HEK293 (cell line): ENCODE results near the gene GRHL3.

ENCODE experiments used
- FEZF1 ChIP-seq: fragments of 450-650 bp; formaldehyde crosslinking; IDR thresholded peaks from 2 replicates; pipeline ENCODE4 v1.5.1; 2016; ENCODE audit warnings: missing biosample characterization, missing genetic modification characterization
- KLF1 ChIP-seq: fragments of 450-650 bp; formaldehyde crosslinking; IDR thresholded peaks from 2 replicates; pipeline ENCODE4 v1.5.1; 2016; ENCODE audit warnings: missing biosample characterization, missing genetic modification characterization
- ZBTB7A ChIP-seq: fragments of 450-650 bp; formaldehyde crosslinking; IDR thresholded peaks from 2 replicates; pipeline ENCODE4 v1.5.1; 2016; ENCODE audit warnings: low read depth, missing biosample characterization, missing genetic modification characterization
- ZNF214 ChIP-seq: fragments of 450-650 bp; formaldehyde crosslinking; IDR thresholded peaks from 2 replicates; pipeline ENCODE4 v1.5.1; 2017; ENCODE audit warnings: missing biosample characterization, mild to moderate bottlenecking, missing genetic modification characterization, borderline replicate concordance
- ZNF274 ChIP-seq, 2 experiments: fragments of 200-500 bp in 1 of 2; fragments of 450-650 bp in 1 of 2; sonication (Bioruptor generic) in 1 of 2; formaldehyde crosslinking in 1 of 2; IDR thresholded peaks; 2 replicates each; pipeline versions ENCODE4 v1.5.1 to v1.6.1; 2014 to 2016; ENCODE audit warnings: borderline replicate concordance in 1 of 2, inconsistent platforms in 1 of 2, low read length in 1 of 2, missing biosample characterization in 1 of 2, missing genetic modification characterization in 1 of 2
- ZNF404 ChIP-seq: fragments of 450-650 bp; formaldehyde crosslinking; IDR thresholded peaks from 2 replicates; pipeline ENCODE4 v1.5.1; 2017; ENCODE audit warnings: missing biosample characterization, missing genetic modification characterization
- ZNF664 ChIP-seq: fragments of 450-650 bp; formaldehyde crosslinking; IDR thresholded peaks from 2 replicates; pipeline ENCODE4 v1.5.1; 2016; ENCODE audit warnings: missing biosample characterization, missing genetic modification characterization
- TF ChIP-seq, protein P1 (sequence below): fragments of 450-650 bp; formaldehyde crosslinking; IDR thresholded peaks from 2 replicates; pipeline ENCODE4 v1.5.1; 2017; ENCODE audit warnings: missing biosample characterization, missing genetic modification characterization
- TF ChIP-seq, protein P2 (sequence below): fragments of 450-650 bp; formaldehyde crosslinking; IDR thresholded peaks from 2 replicates; pipeline ENCODE4 v1.5.1; 2016; ENCODE audit warnings: missing biosample characterization, missing genetic modification characterization
- TF ChIP-seq, protein P3 (sequence below): fragments of 450-650 bp; formaldehyde crosslinking; IDR thresholded peaks from 2 replicates; pipeline ENCODE4 v1.5.1; 2016; ENCODE audit warnings: missing biosample characterization, missing genetic modification characterization

DNA sequence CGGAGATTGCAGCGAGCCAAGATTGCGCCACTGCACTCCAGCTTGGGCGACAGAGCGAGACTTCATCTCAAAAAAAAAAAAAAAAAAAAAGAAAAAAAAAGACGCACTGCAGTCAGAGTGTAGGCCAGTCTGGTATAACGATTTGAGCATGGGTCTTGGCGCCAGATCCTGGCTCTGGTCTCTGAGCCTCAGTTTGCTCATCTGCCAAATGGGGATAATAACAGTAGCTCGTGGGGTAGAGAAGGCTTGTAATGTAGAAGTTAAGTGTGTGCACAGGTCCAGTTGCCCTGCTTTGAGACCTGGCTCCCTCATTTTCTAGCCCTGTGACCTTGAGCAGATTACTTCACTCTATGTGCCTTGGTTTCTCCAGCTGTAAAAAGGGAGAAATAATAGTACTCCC is 26.3 kb upstream of the GRHL3 start:
- TF ChIP-seq, protein P1, sequence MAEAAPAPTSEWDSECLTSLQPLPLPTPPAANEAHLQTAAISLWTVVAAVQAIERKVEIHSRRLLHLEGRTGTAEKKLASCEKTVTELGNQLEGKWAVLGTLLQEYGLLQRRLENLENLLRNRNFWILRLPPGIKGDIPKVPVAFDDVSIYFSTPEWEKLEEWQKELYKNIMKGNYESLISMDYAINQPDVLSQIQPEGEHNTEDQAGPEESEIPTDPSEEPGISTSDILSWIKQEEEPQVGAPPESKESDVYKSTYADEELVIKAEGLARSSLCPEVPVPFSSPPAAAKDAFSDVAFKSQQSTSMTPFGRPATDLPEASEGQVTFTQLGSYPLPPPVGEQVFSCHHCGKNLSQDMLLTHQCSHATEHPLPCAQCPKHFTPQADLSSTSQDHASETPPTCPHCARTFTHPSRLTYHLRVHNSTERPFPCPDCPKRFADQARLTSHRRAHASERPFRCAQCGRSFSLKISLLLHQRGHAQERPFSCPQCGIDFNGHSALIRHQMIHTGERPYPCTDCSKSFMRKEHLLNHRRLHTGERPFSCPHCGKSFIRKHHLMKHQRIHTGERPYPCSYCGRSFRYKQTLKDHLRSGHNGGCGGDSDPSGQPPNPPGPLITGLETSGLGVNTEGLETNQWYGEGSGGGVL (tag by site-specific recombination) = no peak
- TF ChIP-seq ZNF274 (IDR thresholded peaks at IDR 0.05; ENCODE audit: low read length) = no peak
- no peak for TF ChIP-seq ZNF274 (tag by site-specific recombination; IDR thresholded peaks at IDR 0.05; ENCODE audit: borderline replicate concordance)
- no peak for TF ChIP-seq ZNF214 (tag by site-specific recombination)
- TF ChIP-seq, protein P2, sequence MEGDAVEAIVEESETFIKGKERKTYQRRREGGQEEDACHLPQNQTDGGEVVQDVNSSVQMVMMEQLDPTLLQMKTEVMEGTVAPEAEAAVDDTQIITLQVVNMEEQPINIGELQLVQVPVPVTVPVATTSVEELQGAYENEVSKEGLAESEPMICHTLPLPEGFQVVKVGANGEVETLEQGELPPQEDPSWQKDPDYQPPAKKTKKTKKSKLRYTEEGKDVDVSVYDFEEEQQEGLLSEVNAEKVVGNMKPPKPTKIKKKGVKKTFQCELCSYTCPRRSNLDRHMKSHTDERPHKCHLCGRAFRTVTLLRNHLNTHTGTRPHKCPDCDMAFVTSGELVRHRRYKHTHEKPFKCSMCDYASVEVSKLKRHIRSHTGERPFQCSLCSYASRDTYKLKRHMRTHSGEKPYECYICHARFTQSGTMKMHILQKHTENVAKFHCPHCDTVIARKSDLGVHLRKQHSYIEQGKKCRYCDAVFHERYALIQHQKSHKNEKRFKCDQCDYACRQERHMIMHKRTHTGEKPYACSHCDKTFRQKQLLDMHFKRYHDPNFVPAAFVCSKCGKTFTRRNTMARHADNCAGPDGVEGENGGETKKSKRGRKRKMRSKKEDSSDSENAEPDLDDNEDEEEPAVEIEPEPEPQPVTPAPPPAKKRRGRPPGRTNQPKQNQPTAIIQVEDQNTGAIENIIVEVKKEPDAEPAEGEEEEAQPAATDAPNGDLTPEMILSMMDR = no peak
- TF ChIP-seq, protein P3, sequence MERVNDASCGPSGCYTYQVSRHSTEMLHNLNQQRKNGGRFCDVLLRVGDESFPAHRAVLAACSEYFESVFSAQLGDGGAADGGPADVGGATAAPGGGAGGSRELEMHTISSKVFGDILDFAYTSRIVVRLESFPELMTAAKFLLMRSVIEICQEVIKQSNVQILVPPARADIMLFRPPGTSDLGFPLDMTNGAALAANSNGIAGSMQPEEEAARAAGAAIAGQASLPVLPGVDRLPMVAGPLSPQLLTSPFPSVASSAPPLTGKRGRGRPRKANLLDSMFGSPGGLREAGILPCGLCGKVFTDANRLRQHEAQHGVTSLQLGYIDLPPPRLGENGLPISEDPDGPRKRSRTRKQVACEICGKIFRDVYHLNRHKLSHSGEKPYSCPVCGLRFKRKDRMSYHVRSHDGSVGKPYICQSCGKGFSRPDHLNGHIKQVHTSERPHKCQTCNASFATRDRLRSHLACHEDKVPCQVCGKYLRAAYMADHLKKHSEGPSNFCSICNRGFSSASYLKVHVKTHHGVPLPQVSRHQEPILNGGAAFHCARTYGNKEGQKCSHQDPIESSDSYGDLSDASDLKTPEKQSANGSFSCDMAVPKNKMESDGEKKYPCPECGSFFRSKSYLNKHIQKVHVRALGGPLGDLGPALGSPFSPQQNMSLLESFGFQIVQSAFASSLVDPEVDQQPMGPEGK (tag by site-specific recombination) = no peak
- no peak for TF ChIP-seq ZNF404 (tag by site-specific recombination)
- TF ChIP-seq FEZF1 = no peak
- TF ChIP-seq ZNF664 (tag by site-specific recombination) = no peak
- no peak for TF ChIP-seq KLF1 (tag by site-specific recombination)
- TF ChIP-seq ZBTB7A (tag by site-specific recombination) = no peak
